Stomach (tissue), 4 donors: ENCODE measurements around the gene AGAP2.

Experiments
- POLR2AphosphoS5 ChIP-seq, 3 donors: sonication (generic); formaldehyde crosslinking; IDR thresholded peaks; one replicate each; pipeline ENCODE4 v1.6.1; 2016; ENCODE audit warnings: antibody characterized with exemption in 3 of 3
- TF ChIP-seq, protein P1 (sequence below), 7 experiments: fragments of 450-650 bp in 4 of 7; fragments of 200-600 bp in 3 of 7; sonication (generic) in 3 of 7; IDR thresholded peaks; one replicate each; pipeline ENCODE4 v1.5.1; 2016 to 2019; ENCODE audit warnings: antibody characterized with exemption in 7 of 7, control low read depth in 2 of 7, mild to moderate bottlenecking in 1 of 7

- TF ChIP-seq, protein P1, sequence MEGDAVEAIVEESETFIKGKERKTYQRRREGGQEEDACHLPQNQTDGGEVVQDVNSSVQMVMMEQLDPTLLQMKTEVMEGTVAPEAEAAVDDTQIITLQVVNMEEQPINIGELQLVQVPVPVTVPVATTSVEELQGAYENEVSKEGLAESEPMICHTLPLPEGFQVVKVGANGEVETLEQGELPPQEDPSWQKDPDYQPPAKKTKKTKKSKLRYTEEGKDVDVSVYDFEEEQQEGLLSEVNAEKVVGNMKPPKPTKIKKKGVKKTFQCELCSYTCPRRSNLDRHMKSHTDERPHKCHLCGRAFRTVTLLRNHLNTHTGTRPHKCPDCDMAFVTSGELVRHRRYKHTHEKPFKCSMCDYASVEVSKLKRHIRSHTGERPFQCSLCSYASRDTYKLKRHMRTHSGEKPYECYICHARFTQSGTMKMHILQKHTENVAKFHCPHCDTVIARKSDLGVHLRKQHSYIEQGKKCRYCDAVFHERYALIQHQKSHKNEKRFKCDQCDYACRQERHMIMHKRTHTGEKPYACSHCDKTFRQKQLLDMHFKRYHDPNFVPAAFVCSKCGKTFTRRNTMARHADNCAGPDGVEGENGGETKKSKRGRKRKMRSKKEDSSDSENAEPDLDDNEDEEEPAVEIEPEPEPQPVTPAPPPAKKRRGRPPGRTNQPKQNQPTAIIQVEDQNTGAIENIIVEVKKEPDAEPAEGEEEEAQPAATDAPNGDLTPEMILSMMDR (IDR thresholded peaks at IDR 0.05) = peak in 5 of 7 experiments; percentile 33 to 68 (median 50)
- peak in 1 of 3 donors; percentile 2 for TF ChIP-seq POLR2AphosphoS5 (IDR thresholded peaks at IDR 0.05)
Measured at GRCh38 chr12:57726151-57726883, 12.2 kb downstream of the AGAP2 start.
